Stimulated activated CD8-positive, alpha-beta memory T cell treated with anti-CD3 and anti-CD28 coated beads, Interleukin-12 subunit alpha, Interleukin-12 subunit beta, amount 100 ng/mL, for 1 hour (primary cell): ENCODE data around the gene SMPD4.
"Not testable (repeated sequence)": the region's sequence is repeated elsewhere in the genome, so short reads cannot be mapped to it uniquely, and the experiment has no call there.

Experiments used
- DNase-seq: peaks from one replicate; pipeline ENCODE4 v3.0.0-alpha.2; 2020; ENCODE audit warnings: low read depth

Gene SMPD4

GRCh38 chr2:130186391-130186790 lies 5.0 kb upstream of the SMPD4 start:
- no peak for DNase-seq

DNA sequence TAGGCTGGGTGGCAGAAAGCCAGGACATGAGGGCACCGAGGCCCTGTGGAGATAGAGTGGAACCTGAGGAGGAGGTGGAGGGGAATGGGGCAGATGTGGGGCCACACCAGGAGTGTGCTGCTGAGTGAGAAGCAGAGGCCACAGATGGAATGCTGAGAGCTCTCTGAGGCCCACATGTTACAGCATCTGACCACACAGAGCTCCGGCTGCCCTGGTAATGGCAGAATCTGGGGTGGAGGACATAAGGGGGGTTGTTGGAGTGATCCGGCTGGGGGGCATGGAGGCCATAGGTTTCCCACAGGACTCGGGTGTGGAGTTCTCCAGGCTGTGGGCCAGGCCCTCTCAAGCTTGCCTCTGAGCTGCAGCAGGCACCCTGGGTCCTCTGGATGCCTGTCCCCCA lies 4.5 kb upstream of the SMPD4 start:
- no peak for DNase-seq

GRCh38 chr2:130185436-130185835 lies 4.0 kb upstream of the SMPD4 start:
- DNase-seq = no peak

DNA sequence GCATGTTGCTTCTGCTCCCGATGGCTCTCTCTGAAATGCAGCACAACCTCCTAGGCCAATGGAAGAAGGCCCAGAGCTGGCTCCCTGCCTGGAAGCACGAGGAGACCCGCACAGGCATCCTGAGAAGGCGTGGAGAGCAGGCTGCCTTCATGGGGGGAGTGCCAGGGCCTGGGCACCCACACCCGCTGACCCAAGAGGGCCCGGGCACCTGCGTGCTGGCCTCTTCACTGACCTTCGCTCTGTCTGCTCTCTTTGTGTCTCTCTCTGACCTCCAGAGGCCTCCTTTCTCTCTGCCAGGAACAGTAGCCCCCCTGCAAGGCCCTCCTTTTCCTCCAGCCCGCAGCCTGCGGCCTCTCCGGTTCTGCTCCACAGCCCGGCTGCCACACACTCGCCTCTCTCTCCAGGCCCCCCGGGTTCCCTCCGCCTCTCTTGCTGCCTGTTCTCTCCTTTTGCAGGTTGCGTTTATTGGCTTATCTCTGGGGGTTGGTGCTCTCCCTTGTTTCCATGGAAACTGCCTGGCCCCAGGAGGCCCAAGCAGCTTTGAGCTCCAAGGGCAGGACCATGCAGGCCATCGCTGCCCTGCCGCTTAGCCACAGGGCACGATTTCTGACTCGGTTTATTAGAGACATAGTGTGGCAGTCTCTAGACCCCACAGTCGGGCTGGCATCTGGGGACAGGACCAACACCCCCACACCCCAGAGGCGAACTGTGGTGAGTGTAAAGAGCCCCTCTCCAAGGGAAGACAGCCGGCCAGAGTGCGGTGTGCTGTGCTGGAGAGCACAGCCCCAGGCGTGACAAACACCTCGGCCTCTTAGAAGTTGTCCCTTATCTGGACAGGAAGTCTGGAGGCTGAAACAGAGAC lies 2.3 kb upstream of the SMPD4 start:
- DNase-seq = no peak

- not testable (repeated sequence) for DNase-seq
Measured at GRCh38 chr2:130182826-130183511, 1.6 kb upstream of the SMPD4 start.

- peak; percentile 77 for DNase-seq
Measured at GRCh38 chr2:130181880-130182682, 679 bp upstream of the SMPD4 start, which contains the start of gene MZT2B. Gene MZT2B, plus strand, starts transcription at chr2:130182262. Its CDS starts 21 bp downstream, at chr2:130182283.

DNA sequence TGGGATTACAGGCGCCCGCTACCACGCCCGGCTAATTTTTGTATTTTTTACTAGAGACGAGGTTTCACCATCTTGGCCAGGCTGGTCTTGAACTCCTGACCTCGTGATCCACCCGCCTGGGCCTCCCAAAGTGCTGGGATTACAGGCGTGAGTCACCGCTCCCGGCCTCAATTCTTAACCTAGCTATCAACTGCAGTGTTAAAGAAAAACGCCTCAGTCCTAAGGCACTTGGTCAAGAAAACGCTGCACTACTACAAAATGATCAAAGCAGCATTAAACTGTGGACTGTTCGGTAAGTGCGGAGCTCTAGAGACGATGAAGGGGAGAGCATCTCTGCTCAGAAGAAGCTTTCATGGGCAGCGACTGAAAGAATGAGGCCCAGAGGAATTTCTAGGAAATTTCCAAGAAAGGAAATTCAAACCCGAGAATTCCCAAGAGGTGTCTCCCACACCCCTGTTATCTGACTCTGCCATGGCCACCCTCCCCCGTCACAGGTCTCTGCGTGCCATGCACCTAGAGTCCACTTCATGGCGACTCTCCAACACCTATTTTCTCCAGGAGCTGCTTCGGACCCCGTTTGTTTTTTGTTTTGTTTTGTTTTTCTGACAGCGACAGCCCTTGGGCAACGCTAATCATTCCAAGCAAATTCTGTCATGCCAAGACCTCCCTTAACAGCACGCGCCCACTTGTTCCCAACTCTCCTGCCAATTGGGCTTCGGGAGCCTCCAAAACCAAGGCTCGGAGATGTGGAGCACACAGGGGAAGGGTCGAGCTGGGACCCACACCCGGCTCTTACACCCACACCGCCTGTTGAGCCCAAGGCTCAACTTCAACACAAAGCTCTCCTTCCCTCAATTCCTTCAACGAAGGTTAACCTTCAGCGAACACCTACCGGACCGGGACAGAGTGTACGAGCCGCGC lies 738 bp downstream of the SMPD4 start:
- not testable (repeated sequence) for DNase-seq

DNA sequence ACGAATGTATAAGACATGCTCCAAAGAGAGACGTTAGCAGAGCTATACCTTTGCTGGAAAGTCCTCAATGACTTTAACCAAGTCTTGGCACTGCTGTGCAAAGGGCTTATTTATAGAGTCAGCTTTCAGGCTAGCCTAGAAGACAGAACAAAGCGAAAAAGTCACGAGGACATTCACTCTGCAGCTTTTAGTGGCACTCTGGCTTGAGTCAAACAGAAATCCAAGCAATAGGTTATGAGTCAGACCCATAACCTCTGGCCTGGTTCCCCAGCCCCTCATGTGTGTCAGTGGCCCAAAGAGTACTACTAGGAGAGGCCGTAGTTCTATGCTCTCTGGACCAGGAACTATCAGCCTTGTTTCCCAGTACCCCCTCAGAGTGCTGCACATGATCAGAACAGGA lies 6.5 kb downstream of the SMPD4 start:
- DNase-seq = not testable (repeated sequence)

- no peak for DNase-seq
Measured at GRCh38 chr2:130169896-130170295, 11.5 kb downstream of the SMPD4 start.

DNA sequence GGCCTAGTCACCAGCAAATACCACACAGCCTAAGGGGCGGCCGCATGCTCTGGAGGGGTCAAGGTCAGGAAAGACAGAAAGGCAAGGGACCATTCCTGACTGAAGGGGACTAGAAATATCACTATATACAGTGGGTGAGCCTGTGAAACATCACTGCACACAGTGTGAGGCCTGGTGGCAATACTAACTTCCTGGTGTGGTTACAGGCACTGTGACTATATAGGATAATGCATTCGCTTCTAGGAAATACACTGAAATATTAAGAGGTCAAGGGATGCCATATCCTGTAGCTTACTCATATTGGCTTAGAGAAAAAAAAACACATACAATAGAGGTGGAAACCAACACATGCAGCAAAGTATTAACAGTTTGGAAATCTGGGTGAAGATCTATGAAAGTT lies 12.2 kb downstream of the SMPD4 start:
- DNase-seq = not testable (repeated sequence)

- DNase-seq = not testable (repeated sequence)
Measured at GRCh38 chr2:130166611-130167010, 14.8 kb downstream of the SMPD4 start.

DNA sequence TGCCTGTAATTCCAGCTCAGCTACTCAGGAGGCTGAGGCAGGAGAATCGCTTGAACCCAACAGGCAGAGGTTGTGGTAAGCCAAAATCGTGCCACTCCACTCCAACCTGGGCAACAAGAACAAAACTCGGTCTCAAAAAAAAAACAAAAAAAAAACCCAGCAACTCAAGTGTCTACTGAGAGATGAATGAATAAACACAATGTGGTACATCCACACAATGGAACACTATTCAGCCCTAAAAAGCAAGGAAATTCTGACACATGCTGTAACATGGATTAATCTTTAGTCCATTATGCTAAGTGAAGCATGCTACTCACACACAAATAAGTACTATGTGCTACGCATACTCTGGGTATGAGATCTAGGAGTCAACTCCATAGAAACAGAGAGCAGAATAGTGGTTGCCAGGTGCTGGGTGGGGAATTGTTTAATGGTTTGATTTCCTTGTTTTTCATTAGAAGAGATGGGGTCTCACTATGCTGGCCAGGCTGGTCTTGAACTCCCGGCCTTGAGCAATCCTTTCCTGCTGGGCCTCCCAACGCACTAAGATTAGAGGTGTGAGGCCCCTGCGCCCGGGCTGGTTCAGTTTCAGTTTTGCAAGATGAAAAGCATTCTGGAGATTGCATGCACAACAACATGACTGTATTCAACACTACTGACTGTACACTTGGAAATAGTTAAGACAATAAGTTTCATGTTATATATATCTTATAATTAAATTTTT lies 15.9 kb downstream of the SMPD4 start:
- DNase-seq = no peak

DNA sequence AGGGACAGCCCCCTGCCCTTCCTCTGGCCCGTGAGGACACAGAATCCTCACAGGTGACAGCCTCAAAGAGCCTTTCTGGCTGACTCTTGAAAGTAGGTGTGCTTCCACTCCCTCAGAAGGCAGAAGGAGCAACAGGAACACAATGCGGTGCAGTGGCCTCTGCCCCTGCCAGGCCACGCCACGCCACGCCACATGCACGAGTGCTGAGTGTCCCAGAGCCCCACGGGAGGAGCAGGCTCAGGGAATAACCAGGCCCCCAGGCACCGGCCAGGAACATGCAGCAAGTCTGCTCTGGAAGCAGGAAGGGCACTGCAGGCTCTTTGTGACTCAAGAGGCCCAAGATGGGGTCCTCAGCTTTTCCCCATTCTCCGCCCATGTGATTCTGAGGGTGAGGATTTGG lies 18.4 kb downstream of the SMPD4 start:
- no peak for DNase-seq

GRCh38 chr2:130162486-130162885 lies 18.9 kb downstream of the SMPD4 start:
- DNase-seq = not testable (repeated sequence)

- DNase-seq = not testable (repeated sequence)
Measured at GRCh38 chr2:130160838-130161705, 20.3 kb downstream of the SMPD4 start.

- DNase-seq = no peak
Measured at GRCh38 chr2:130160131-130160530, 21.3 kb downstream of the SMPD4 start.

GRCh38 chr2:130159376-130159775 lies 22.0 kb downstream of the SMPD4 start:
- not testable (repeated sequence) for DNase-seq

DNA sequence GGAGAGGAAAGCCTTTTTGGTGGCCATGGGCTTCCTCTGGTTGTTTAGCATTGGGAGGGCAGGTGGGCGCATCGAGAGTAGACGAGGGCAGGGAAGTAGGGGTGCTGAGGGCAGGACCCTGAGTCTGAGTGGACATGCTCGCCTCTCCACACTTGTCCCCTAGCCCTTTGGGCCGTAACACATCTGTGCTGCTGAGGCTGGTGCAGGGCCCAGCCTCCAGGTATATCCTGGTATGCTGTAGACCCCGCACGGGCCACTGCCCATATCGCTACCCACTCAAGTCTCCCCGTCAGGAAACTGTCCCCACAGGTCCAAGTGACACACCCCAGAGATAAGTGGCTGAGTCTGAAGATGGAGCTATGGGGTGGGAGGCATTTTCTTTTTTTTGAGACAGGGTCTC lies 22.8 kb downstream of the SMPD4 start:
- DNase-seq = no peak

DNA sequence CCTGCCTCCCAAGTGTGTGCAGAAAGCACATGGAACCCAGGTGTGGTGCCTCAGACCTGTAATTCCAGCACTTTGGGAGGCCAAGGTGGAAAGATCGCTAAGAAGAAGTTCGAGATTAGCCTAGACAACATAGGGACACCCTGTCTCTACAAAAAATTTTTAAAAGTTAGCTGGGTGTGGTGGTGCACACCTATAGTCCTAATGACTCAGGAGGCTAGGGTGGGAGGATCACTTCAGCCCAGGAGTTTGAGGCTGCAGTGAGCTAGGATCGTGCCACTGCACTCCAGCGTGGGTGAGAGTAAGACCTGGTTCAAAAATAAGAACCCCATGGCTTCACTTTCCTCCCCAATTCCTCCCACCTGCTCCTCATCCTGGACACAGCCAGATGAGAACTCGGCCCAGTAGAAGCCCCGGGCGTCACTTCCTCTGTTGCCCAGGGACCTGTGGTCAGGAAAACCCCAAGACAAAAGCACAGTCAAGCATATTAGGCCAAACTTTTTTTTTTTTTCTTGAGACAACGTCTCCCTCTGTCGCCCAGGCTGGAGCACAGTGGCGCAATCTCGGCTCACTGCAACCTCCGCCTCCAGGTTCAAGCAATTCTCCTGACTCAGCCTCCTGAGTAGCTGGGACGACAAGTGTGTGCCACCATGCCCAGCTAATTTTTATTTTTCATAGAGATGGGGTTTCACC lies 23.4 kb downstream of the SMPD4 start:
- DNase-seq = not testable (repeated sequence)
